ENCODE data around the gene TBK1.

Gene TBK1

GRCh38 chr12:64455506-64455905 is 3.6 kb downstream of the TBK1 start:
- no peak for TF ChIP-seq CTCF (conservative IDR thresholded peaks at IDR 0.05)
- no peak overlapping the region for H3K27ac ChIP-seq

GRCh38 chr12:64456119-64456518 is 4.2 kb downstream of the TBK1 start:
- no peak overlapping the region; the same call in 1 of the 2 replicates for H3K27ac ChIP-seq
- no peak for TF ChIP-seq CTCF (conservative IDR thresholded peaks at IDR 0.05)

- no peak overlapping the region; the same call in 1 of the 2 replicates for H3K27ac ChIP-seq
These were observed 5.1 kb downstream of the TBK1 start for GRCh38 chr12:64457032-64457431.

GRCh38 chr12:64457466-64457865 is 5.5 kb downstream of the TBK1 start:
- no peak for TF ChIP-seq CTCF (conservative IDR thresholded peaks at IDR 0.05)
- no peak overlapping the region for H3K27ac ChIP-seq

More at GRCh38 chr12:64457032-64457431, 5.1 kb downstream of the TBK1 start:
- TF ChIP-seq CTCF (conservative IDR thresholded peaks at IDR 0.05): no peak

GRCh38 chr12:64457923-64458322 is 6.0 kb downstream of the TBK1 start:
- no peak overlapping the region for H3K27ac ChIP-seq
- no peak for TF ChIP-seq CTCF (conservative IDR thresholded peaks at IDR 0.05)

- no peak for TF ChIP-seq CTCF (conservative IDR thresholded peaks at IDR 0.05)
- H3K27ac ChIP-seq: no peak overlapping the region
These were observed 7.5 kb downstream of the TBK1 start for GRCh38 chr12:64459394-64459891.

GRCh38 chr12:64461634-64462414 is 9.9 kb downstream of the TBK1 start:
- H3K27ac ChIP-seq: no peak overlapping the region
- TF ChIP-seq CTCF (conservative IDR thresholded peaks at IDR 0.05): no peak
